Stimulated activated memory B cell treated with anti-CD40 and anti-IgM and Interleukin-4, amounts not matched to agents 10 μg/mL and 1 μg/mL and 100 μg/mL, for 72 hours (primary cell): ENCODE measurements around the gene SUN1.
"Not testable (repeated sequence)": the region's sequence is repeated elsewhere in the genome, so short reads cannot be mapped to it uniquely, and the experiment has no call there.

Experiments used
- ATAC-seq: fragments of 150-1000 bp; cut with Tn5 transposase; 2 replicates; pipeline ENCODE4 v1.10.0; 2021
- H3K27ac Mint-ChIP-seq: one replicate; pipeline ENCODE4 v1.8.0; 2022; ENCODE audit warnings: mild to moderate bottlenecking, mixed read lengths
- H3K27me3 Mint-ChIP-seq: one replicate; pipeline ENCODE4 v1.8.0; 2022; ENCODE audit warnings: mixed read lengths
- H3K36me3 Mint-ChIP-seq: one replicate; pipeline ENCODE4 v1.8.0; 2022; ENCODE audit warnings: mixed read lengths
- H3K4me1 Mint-ChIP-seq: one replicate; pipeline ENCODE4 v1.8.0; 2022; ENCODE audit warnings: mixed read lengths
- H3K4me3 Mint-ChIP-seq: one replicate; pipeline ENCODE4 v1.8.0; 2022; ENCODE audit warnings: mild to moderate bottlenecking, moderate library complexity, mixed read lengths
- H3K9me3 Mint-ChIP-seq: one replicate; pipeline ENCODE4 v1.8.0; 2022; ENCODE audit warnings: mixed read lengths

Gene SUN1, protein sequence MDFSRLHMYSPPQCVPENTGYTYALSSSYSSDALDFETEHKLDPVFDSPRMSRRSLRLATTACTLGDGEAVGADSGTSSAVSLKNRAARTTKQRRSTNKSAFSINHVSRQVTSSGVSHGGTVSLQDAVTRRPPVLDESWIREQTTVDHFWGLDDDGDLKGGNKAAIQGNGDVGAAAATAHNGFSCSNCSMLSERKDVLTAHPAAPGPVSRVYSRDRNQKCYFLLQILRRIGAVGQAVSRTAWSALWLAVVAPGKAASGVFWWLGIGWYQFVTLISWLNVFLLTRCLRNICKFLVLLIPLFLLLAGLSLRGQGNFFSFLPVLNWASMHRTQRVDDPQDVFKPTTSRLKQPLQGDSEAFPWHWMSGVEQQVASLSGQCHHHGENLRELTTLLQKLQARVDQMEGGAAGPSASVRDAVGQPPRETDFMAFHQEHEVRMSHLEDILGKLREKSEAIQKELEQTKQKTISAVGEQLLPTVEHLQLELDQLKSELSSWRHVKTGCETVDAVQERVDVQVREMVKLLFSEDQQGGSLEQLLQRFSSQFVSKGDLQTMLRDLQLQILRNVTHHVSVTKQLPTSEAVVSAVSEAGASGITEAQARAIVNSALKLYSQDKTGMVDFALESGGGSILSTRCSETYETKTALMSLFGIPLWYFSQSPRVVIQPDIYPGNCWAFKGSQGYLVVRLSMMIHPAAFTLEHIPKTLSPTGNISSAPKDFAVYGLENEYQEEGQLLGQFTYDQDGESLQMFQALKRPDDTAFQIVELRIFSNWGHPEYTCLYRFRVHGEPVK

DNA sequence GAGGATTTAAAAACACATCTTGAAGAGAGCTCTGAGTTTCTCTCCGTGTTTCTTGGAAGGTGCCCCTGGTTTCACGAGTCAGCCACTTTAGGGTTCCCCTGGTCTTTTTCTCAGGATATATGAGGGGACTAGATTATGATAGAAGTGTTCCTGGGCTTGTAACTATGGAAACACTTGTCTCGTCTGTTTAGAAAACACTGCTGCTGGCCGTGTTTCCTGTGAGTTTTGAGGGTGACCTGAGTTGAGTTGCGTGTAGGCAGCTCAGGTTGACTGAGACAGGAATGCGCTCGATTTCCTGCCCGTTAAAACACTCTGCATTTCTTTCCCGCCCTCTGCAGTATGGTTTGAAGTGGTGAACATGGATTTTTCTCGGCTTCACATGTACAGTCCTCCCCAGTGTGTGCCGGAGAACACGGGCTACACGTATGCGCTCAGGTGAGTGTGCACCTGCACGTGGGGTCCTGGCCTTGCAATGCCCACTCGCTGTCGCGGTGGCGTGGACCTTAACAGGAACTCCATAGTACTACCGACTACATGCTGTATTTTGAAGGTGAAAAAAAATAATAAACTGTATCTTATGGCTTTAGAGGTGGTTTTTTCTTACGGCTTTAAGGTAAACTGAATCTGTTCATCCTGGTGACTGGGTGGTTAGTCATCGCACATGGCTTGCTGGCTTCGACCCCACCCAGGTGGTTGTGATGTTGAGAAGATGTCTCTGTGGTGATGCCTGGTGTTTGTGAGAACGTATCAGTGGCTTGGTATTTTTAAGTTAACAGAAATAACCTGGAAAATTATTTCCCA, at the start of gene SUN1:
Gene SUN1 (plus strand): TSS at position 310 of the 801 bp plus-strand sequence. CDS start 49 bp downstream, at position 359.
- H3K27me3 Mint-ChIP-seq: no peaks in the 10 kb centered on the region
- H3K36me3 Mint-ChIP-seq: peaks cover 18% of the 10 kb centered on the region
- peak; percentile 69 for ATAC-seq
- H3K9me3 Mint-ChIP-seq: no peaks in the 10 kb centered on the region
- H3K27ac Mint-ChIP-seq: peak within 1 kb of the TSS; percentile 94
- H3K4me1 Mint-ChIP-seq: peaks cover 70% of the 10 kb centered on the region
- H3K4me3 Mint-ChIP-seq: peak within 1 kb of the TSS; percentile 79

DNA sequence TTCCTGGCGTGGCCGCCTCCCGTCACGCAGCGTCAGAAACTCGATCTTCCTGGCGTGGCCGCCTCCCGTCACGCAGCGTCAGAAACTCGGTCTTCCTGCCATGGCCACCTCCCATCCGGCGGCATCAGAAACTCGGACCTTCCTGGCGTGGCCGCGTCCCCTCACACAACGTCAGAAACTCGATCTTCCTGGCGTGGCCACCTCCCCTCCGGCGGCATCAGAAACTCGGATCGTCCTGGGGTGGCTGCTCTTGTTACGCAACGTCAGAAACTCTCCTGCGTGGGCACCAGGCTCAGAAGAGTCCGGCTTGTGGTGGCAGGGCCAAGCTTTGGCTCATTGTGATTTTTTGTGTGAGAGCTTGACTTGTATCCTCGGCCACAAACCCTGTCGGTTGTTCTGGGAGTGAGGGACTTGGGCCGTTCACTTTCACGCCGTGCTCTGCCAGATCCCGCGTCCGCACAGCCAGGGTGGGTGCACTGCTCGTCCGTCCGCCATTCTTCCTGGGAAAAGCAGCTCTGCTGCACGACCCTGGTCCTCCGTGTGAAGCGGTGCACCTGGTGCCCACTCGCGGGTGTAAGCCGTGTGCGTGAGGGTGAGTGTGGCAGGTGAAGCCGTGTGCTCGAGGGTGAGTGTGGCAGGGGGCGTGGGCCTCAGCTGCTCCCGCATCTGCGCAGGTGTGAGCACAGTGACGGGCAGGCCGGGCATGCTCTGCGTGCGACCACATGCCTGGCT, 49.4 kb upstream of the SUN1 start:
- H3K4me1 Mint-ChIP-seq: peaks cover 6% of the 10 kb centered on the region
- no peak overlapping the region for H3K27ac Mint-ChIP-seq
- no peaks in the 10 kb centered on the region for H3K27me3 Mint-ChIP-seq
- H3K4me3 Mint-ChIP-seq: no peak overlapping the region
- ATAC-seq: no peak
- H3K9me3 Mint-ChIP-seq: no peaks in the 10 kb centered on the region
- H3K36me3 Mint-ChIP-seq: peaks cover 53% of the 10 kb centered on the region

DNA sequence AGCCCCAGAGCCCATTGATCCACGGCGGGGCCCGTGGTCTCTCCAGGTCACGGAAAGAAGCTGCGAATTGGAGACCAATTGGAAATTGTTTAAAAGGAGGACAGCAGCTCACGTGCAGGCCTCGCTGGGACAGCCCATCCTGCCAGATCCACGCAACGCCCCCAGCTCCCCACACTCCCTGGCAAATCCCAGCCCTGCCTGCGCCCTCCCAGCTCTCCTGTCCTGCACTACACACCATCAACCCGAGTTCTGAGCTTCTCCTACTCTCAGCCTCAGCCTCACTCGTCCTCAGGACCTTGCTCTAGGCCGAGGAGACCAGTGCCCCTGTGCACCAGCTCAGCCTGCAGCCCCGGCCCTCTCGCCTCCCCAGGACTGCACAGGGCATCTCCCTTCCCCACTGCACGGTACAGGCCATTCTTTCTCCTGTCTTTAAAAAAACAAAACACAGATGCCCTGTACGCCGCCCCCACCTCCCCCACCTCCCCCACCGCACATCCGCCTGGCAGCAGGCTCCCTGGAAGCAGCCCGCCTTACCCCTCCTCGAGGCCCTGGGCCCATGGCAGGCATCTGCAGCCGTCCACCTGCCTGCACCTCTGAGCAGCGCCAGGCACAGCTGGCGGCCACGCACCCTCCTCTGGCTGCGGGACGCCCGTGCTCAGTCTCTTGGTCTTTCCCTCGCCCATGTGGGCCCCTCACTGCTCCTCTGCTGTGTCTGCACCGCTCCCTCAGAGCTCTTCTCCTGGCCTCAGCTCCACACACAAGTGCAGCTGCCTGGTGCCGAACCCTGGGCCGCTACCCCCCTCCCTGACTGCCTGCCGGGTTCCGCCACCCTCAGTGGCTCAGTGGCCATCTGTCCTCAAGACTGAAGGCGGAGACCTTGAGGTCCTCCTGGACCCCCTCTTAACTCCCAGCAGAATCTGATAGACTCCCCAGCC, 48.5 kb upstream of the SUN1 start:
- Mint-ChIP-seq H3K36me3 (peaks cover 63% of the 10 kb centered on the region), H3K27ac (no peak overlapping the region), H3K9me3 (no peaks in the 10 kb centered on the region), H3K4me1 (peaks cover 6% of the 10 kb centered on the region), H3K4me3 (no peak overlapping the region), H3K27me3 (no peaks in the 10 kb centered on the region)
- ATAC-seq: no peak

DNA sequence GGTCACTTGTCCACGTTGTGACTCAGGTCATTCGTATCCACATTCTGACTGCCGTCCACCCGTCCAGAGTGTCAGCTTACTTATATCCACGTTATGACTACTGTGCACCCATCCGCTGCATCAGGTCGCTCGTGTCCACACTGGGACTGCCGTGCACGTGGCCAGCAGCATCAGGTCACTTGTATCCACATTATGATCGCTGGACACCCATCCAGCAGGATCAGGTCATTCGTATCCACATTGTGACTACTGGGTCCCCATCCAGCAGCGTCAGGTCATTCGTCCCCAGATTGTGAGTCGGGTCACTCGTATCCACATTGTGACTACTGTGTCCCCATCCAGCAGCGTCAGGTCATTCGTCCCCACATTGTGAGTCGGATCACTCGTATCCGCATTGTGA, 47.3 kb upstream of the SUN1 start:
- H3K27me3 Mint-ChIP-seq: no peaks in the 10 kb centered on the region
- H3K36me3 Mint-ChIP-seq: peaks cover 69% of the 10 kb centered on the region
- H3K27ac Mint-ChIP-seq: no peak overlapping the region
- no peak for ATAC-seq
- no peak overlapping the region for H3K4me3 Mint-ChIP-seq
- peaks cover 4% of the 10 kb centered on the region for H3K9me3 Mint-ChIP-seq
- H3K4me1 Mint-ChIP-seq: peaks cover 6% of the 10 kb centered on the region

DNA sequence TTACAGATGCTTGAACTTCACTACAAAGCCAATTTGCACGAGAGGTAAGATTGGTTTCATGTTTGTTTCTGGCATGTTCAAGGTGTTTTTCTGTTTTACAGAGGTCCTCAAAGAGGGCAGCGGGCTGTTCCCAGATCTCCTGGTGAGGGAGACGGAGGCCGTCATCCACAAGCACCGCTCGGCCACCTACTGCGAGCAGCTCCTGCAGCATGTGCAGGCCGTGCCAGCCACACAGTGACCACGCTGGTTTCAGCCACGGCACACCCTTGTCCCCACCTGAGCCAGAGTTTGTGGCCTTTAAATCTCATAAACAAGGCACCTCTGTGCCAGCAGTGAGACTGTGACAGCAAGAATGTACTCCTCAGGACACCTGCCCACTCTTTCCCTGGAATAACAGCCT, 46.9 kb upstream of the SUN1 start:
- no peak for ATAC-seq

DNA sequence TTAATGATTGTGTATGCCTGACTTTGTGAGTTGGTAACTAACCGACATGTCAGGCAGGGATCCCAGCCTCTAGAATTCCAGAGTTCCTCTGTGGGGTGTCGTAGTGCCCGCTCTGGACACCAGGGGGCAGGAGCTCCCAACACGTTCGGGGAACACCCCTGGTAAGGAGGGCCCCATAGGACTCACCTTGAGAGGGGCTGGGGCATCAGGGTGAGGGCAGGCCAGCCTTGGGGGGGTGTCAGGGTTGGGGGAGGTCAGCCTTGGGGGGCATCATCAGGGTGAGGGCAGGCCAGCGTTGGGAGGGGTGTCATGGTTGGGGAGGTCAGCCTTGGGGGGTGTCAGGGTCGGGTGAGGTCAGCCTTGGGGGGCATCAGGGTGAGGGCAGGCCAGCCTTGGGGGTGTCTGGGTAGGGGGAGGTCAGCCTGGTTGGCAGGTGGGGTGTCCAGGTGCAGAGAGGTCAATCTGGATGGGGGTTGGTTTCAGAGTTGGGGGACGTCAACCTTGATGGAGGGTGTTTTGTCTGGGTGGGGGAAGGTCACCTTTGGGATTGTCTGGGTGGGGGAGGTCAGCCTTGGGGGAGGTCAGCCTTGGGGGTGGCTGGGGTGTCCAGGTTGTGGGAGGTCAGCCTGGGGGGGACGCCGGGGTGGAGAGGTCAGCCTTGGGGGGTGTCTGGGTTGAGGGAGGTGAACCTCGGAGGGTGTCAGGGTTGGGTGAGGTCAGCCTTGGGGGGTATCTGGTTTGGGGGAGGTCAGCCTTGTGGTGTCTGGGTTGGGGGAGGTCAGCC, 45.6 kb upstream of the SUN1 start:
- Mint-ChIP-seq H3K27me3 (no peaks in the 10 kb centered on the region), H3K4me3 (no peak overlapping the region), H3K9me3 (peaks cover 4% of the 10 kb centered on the region), H3K27ac (peak overlapping the region; percentile 57), H3K4me1 (peaks cover 6% of the 10 kb centered on the region), H3K36me3 (peaks cover 60% of the 10 kb centered on the region)
- peak; percentile 53 for ATAC-seq

More for the DNA sequence above, 46.9 kb upstream of the SUN1 start:
- H3K27me3 Mint-ChIP-seq: no peaks in the 10 kb centered on the region
- no peak overlapping the region for H3K4me3 Mint-ChIP-seq
- H3K36me3 Mint-ChIP-seq: peaks cover 69% of the 10 kb centered on the region
- H3K9me3 Mint-ChIP-seq: peaks cover 4% of the 10 kb centered on the region
- peaks cover 6% of the 10 kb centered on the region for H3K4me1 Mint-ChIP-seq
- H3K27ac Mint-ChIP-seq: no peak overlapping the region

DNA sequence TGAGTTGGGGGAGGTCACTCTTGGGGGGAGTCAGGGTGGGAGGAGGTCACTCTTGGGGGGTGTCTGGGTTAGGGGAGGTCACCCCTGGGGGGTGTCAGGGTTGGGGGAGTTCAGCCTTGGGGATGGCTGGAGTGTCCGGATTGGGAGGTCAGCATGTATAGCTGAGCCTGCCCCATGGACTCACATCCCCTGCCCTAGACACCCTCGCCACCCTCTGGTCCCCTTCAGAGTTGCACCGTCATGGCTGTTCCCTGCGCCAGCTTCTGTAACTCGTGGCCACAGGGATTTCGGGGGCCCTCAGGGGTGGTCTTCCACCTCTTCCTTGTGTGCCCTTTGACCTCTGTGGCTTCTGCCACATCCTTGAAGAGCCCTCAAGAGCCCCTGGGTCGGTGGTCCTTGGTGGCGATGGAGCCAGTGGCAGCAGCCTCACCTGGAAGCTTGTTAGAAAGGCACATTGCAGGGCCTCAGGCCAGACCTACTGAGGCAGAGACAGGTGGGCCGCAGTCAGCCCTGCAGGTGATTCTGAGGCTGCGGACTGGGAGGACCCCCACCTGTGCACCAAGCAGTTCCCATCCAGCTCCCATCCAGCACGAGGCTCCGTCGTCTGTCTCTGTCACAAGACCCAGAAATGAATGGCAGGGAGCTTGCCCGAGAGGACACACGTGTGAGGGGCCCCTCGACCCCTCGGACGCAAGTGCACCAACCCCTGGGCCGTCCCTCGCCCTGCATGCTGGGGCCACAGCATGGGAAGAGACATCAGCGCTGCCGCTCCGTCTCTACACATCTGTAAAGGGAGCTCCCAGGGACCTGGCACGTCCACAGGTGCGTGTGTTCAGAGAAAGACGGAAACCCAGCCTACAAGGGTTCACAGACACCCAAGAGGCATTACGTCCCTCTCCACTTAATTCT, 44.7 kb upstream of the SUN1 start:
- Mint-ChIP-seq H3K36me3 (peaks cover 51% of the 10 kb centered on the region), H3K27me3 (no peaks in the 10 kb centered on the region), H3K4me3 (no peak overlapping the region), H3K27ac (no peak overlapping the region), H3K4me1 (peaks cover 6% of the 10 kb centered on the region), H3K9me3 (peaks cover 4% of the 10 kb centered on the region)
- no peak for ATAC-seq

DNA sequence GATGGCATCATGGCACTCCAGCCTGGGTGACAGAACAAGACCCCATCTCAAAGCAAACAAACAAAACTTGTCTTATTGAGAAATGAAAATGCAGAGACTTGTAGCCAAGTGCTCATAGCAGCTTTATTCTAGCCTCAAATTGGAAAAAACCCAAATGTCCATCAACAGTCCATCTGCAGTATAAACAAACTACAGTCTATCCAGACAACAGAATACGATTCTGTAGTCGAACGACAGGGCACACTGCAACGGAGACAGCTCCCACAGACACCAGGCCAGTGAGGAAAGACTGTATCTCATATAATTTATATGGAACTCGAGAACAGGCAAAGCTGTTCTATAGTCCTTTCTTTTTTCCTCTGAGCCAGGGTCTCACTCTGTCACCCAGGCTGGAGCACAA, 40.8 kb upstream of the SUN1 start:
- peaks cover 32% of the 10 kb centered on the region for H3K36me3 Mint-ChIP-seq
- H3K27me3 Mint-ChIP-seq: no peaks in the 10 kb centered on the region
- H3K4me3 Mint-ChIP-seq: no peak overlapping the region
- peaks cover 2% of the 10 kb centered on the region for H3K4me1 Mint-ChIP-seq
- no peak for ATAC-seq
- H3K9me3 Mint-ChIP-seq: peaks cover 4% of the 10 kb centered on the region
- no peak overlapping the region for H3K27ac Mint-ChIP-seq

DNA sequence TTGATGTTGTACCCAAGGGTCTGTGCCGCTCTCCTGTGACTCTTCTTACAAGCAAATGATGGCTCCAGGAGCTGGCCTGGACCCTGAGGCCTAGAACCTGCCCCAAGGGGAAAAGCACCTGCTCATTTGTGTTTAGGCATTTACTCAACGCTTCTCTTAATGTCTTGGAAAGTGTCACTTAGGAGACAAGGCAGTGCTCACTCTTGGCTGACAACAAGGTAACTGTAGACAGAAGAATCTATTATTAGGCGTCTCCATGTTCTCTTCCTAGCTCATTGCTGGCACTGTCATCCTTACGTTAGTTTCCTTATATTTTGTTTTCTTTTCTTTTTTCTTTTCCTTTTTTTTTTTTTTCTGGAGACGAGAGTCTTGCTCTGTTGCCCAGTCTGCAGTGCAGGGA, 38.1 kb upstream of the SUN1 start:
- H3K27me3 Mint-ChIP-seq: no peaks in the 10 kb centered on the region
- no peaks in the 10 kb centered on the region for H3K4me1 Mint-ChIP-seq
- H3K27ac Mint-ChIP-seq: no peak overlapping the region
- H3K9me3 Mint-ChIP-seq: peaks cover 2% of the 10 kb centered on the region
- no peak overlapping the region for H3K4me3 Mint-ChIP-seq
- ATAC-seq: no peak
- H3K36me3 Mint-ChIP-seq: peaks cover 16% of the 10 kb centered on the region

DNA sequence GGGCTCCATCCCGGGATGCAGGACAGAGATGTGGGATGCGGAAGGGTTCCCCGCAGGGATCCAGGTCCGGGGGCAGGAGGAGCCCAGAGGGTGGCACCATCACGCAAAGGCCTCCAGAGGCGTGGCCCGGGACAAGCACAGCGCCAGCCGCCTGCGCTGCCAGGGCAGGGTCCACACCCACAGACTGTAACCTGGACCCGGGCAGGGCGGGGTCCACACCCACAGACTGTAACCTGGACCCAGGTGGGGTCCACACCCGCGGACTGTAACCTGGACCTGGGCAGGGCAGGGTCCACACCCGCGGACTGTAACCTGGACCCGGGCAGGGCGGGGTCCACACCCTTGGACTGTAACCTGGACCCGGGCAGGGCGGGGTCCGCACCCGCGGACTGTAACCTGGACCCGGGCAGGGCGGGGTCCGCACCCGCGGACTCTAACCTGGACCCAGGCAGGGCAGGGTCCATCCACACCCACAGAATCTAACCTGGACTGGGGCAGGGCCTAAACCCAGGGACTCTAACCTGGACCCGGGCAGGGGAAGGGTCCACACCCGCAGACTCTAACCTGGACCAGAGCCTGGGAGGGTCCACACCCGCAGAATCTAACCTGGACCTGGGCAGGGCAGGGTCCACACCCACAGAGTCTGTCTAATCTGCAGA, 37.5 kb upstream of the SUN1 start:
- no peaks in the 10 kb centered on the region for H3K27me3 Mint-ChIP-seq

DNA sequence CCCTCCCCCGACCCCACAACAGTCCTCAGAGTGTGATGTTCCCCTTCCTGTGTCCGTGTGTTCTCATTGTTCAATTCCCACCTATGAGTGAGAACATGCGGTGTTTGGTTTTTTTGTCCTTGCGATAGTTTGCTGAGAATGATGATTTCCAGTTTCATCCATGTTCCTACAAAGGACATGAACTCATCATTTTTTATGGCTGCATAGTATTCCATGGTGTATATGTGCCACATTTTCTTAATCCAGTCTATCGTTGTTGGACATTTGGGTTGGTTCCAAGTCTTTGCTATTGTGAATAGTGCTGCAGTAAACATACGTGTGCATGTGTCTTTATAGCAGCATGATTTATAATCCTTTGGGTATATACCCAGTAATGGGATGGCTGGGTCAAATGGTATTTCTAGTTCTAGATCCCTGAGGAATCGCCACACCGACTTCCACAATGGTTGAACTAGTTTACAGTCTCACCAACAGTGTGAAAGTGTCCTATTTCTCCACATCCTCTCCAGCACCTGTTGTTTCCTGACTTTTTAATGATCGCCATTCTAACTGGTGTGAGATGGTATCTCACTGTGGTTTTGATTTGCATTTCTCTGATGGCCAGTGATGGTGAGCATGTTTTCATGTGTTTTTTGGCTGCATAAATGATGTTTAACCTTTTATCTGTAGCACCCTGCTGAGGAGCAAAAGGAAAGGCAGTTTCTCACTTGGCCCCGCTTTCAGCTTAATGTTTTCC, 35.7 kb upstream of the SUN1 start:
- not testable (repeated sequence) for H3K27ac Mint-ChIP-seq, H3K4me1 Mint-ChIP-seq, H3K27me3 Mint-ChIP-seq, H3K4me3 Mint-ChIP-seq, H3K9me3 Mint-ChIP-seq, H3K36me3 Mint-ChIP-seq, ATAC-seq

More for the DNA sequence above, 37.5 kb upstream of the SUN1 start:
- ATAC-seq: peak; percentile 34
- no peaks in the 10 kb centered on the region for H3K9me3 Mint-ChIP-seq
- no peak overlapping the region for H3K27ac Mint-ChIP-seq
- peaks cover 10% of the 10 kb centered on the region for H3K36me3 Mint-ChIP-seq
- H3K4me3 Mint-ChIP-seq: no peak overlapping the region
- no peaks in the 10 kb centered on the region for H3K4me1 Mint-ChIP-seq
